WTC11 (cell line): ENCODE measurements around the gene IDE. TPM values are rescaled to one million over a fixed set of nuclear protein-coding genes. Genes with fewer than 3 reads are reported as not detected.

Source experiments
- ATAC-seq: fragments of 200-7000 bp; cut with Tn5 transposase; 2 replicates; pipeline ENCODE4 v1.10.0; 2021; ENCODE audit warnings: mild to moderate bottlenecking, moderate library complexity
- CTCF ChIA-PET: fragments of 300-600 bp; sonication (Branson Sonifier 250); formaldehyde crosslinking; loops from one replicate; lab custom pipeline; 2021; ENCODE audit warnings: antibody characterized with exemption; lab: Charles Lee
- POLR2A ChIA-PET: fragments of 350-600 bp; sonication (Branson Sonifier 250); formaldehyde crosslinking; loops from one replicate; lab custom pipeline; 2021; ENCODE audit warnings: antibody characterized with exemption; lab: Charles Lee
- DNase-seq: peaks from one replicate; pipeline ENCODE4 v3.0.0; 2021; ENCODE audit warnings: low spot score
- H3K27ac Mint-ChIP-seq: 2 replicates; pipeline ENCODE4 v1.8.0; 2021; ENCODE audit warnings: mixed read lengths
- H3K27me3 Mint-ChIP-seq: 2 replicates; pipeline ENCODE4 v1.8.0; 2021; ENCODE audit warnings: low read depth, mild to moderate bottlenecking, moderate library complexity, mixed read lengths
- H3K36me3 Mint-ChIP-seq: 2 replicates; pipeline ENCODE4 v1.8.0; 2021; ENCODE audit warnings: mixed read lengths
- H3K4me1 Mint-ChIP-seq: 2 replicates; pipeline ENCODE4 v1.8.0; 2022; ENCODE audit warnings: mixed read lengths
- H3K4me3 Mint-ChIP-seq: 2 replicates; pipeline ENCODE4 v1.8.0; 2021; ENCODE audit warnings: mild to moderate bottlenecking, moderate library complexity, mixed read lengths
- H3K9me3 Mint-ChIP-seq: 2 replicates; pipeline ENCODE4 v1.8.0; 2021; ENCODE audit warnings: mixed read lengths
- EMX1 ChIP-seq: fragments of 250-450 bp; sonication (Bioruptor Pico); IDR thresholded peaks from 2 replicates; pipeline ENCODE4 v1.8.0; 2021; ENCODE audit warnings: mild to moderate bottlenecking
- FOXP1 ChIP-seq: sonication (generic); formaldehyde crosslinking; IDR thresholded peaks from 2 replicates; pipeline ENCODE4 v1.8.0; 2022; ENCODE audit warnings: missing genetic modification reagents, mild to moderate bottlenecking, moderate library complexity, borderline replicate concordance
- HMGA2 ChIP-seq: fragments of 250-450 bp; sonication (Bioruptor Pico); IDR thresholded peaks from 2 replicates; pipeline ENCODE4 v1.4.0; 2021; ENCODE audit warnings: mild to moderate bottlenecking, moderate library complexity
- IRF2 ChIP-seq: sonication (generic); formaldehyde crosslinking; IDR thresholded peaks from 2 replicates; pipeline ENCODE4 v1.8.0; 2022; ENCODE audit warnings: low read depth, missing genetic modification reagents, borderline replicate concordance
- KAT7 ChIP-seq: sonication (generic); formaldehyde crosslinking; IDR thresholded peaks from 2 replicates; pipeline ENCODE4 v1.8.1; 2023; ENCODE audit warnings: missing genetic modification reagents, mild to moderate bottlenecking, borderline replicate concordance
- NR3C1 ChIP-seq: sonication (generic); formaldehyde crosslinking; conservative IDR thresholded peaks from 2 replicates; pipeline ENCODE4 v1.8.1; 2023; ENCODE audit warnings: low read depth, mild to moderate bottlenecking, missing genetic modification reagents
- SP1 ChIP-seq: sonication (generic); formaldehyde crosslinking; conservative IDR thresholded peaks from 2 replicates; pipeline ENCODE4 v1.8.1; 2022; ENCODE audit warnings: missing genetic modification reagents
- ZBTB21 ChIP-seq: sonication (generic); formaldehyde crosslinking; IDR thresholded peaks from 2 replicates; pipeline ENCODE4 v1.8.1; 2023; ENCODE audit warnings: mild to moderate bottlenecking, missing genetic modification reagents, borderline replicate concordance
- ZNF317 ChIP-seq: sonication (generic); formaldehyde crosslinking; IDR thresholded peaks from 2 replicates; pipeline ENCODE4 v1.8.1; 2023; ENCODE audit warnings: low read depth, mild to moderate bottlenecking, moderate library complexity, missing genetic modification reagents, borderline replicate concordance
- ZNF396 ChIP-seq: fragments of 250-450 bp; sonication (Bioruptor Pico); IDR thresholded peaks from 2 replicates; pipeline ENCODE4 v1.8.0; 2021; ENCODE audit warnings: mild to moderate bottlenecking, moderate library complexity, borderline replicate concordance
- ZNF416 ChIP-seq: fragments of 250-450 bp; sonication (Bioruptor Pico); IDR thresholded peaks from 2 replicates; pipeline ENCODE4 v1.9.0; 2021; ENCODE audit warnings: mild to moderate bottlenecking, inconsistent platforms
- ZNF671 ChIP-seq: fragments of 250-450 bp; sonication (Bioruptor Pico); IDR thresholded peaks from 2 replicates; pipeline ENCODE4 v1.8.0; 2021; ENCODE audit warnings: mild to moderate bottlenecking
- total RNA-seq: library from RNA; stranded (reverse); gene quantifications from 3 replicates; pipeline ENCODE4 v1.2.3, GENCODE V29; 2021
- TF ChIP-seq, protein P1 (sequence below): sonication (generic); formaldehyde crosslinking; IDR thresholded peaks from 2 replicates; pipeline ENCODE4 v1.8.0; 2023; ENCODE audit warnings: missing genetic modification reagents
- TF ChIP-seq, protein P2 (sequence below): sonication (generic); formaldehyde crosslinking; IDR thresholded peaks from 2 replicates; pipeline ENCODE4 v1.8.0; 2022; ENCODE audit warnings: mild to moderate bottlenecking, missing genetic modification reagents
- TF ChIP-seq, protein P3 (sequence below): sonication (generic); formaldehyde crosslinking; IDR thresholded peaks from 2 replicates; pipeline ENCODE4 v1.8.1; 2022; ENCODE audit warnings: missing genetic modification reagents, borderline replicate concordance
- TF ChIP-seq, protein P4 (sequence below): sonication (generic); formaldehyde crosslinking; IDR thresholded peaks from 2 replicates; pipeline ENCODE4 v1.8.0; 2022; ENCODE audit warnings: mild to moderate bottlenecking, missing genetic modification reagents
- TF ChIP-seq, protein P5 (sequence below): fragments of 250-450 bp; sonication (Bioruptor Pico); IDR thresholded peaks from 2 replicates; pipeline ENCODE4 v1.8.0; 2021; ENCODE audit warnings: mild to moderate bottlenecking
- TF ChIP-seq, protein P6 (sequence below): sonication (generic); formaldehyde crosslinking; IDR thresholded peaks from 2 replicates; pipeline ENCODE4 v1.8.1; 2023; ENCODE audit warnings: mild to moderate bottlenecking, missing genetic modification reagents, moderate library complexity
- TF ChIP-seq, protein P7 (sequence below): sonication (generic); formaldehyde crosslinking; IDR thresholded peaks from 2 replicates; pipeline ENCODE4 v1.8.1; 2022; ENCODE audit warnings: low read depth, mild to moderate bottlenecking, moderate library complexity, missing genetic modification reagents, borderline replicate concordance
- TF ChIP-seq, protein P8 (sequence below): sonication (generic); formaldehyde crosslinking; IDR thresholded peaks from 2 replicates; pipeline ENCODE4 v1.8.0; 2022; ENCODE audit warnings: mild to moderate bottlenecking, missing genetic modification reagents

The IDE gene
- total RNA-seq, 1 experiment from 2014 or later: 50.5 TPM

DNA sequence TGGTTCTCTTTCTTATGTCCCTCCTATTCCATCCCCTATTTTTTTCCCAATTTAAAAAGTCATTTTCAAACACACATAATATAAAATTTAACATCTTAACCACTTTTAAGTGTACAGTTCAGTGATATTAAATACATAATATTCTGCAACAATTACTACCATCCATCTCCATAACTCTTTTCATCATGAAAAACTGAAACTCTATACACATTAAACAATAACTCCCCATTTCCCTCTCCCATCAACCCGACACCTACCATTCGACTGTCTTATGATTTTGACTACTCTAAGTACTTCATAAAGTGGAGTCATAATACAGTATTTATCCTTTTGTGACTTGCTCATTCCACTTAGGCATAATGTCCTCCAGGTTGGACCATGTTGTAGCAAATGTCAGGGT, 21.6 kb upstream of the IDE start:
- DNase-seq (no peak), ATAC-seq (no peak)
- H3K4me3 Mint-ChIP-seq: peak overlapping the region; percentile 95
- no peaks in the 10 kb centered on the region for H3K36me3 Mint-ChIP-seq
- CTCF ChIA-PET: interaction anchor here (1.0 kb wide), 1 partner anchor 78 kb away, joined by 3 read pairs; no protein-coding TSS in a partner anchor
- 0 out of 2 replicates have a peak overlapping the region, but pooled peaks have one; percentile 2 for H3K27ac Mint-ChIP-seq
- TF ChIP-seq, protein P1, sequence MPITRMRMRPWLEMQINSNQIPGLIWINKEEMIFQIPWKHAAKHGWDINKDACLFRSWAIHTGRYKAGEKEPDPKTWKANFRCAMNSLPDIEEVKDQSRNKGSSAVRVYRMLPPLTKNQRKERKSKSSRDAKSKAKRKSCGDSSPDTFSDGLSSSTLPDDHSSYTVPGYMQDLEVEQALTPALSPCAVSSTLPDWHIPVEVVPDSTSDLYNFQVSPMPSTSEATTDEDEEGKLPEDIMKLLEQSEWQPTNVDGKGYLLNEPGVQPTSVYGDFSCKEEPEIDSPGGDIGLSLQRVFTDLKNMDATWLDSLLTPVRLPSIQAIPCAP (CRISPR knock-in tag): no peak
- TF ChIP-seq FOXP1 (CRISPR knock-in tag) (no peak), KAT7 (CRISPR knock-in tag) (no peak), NR3C1 (CRISPR knock-in tag) (no peak), HMGA2 (no peak), EMX1 (CRISPR knock-in tag) (no peak), ZNF416 (CRISPR knock-in tag) (no peak), ZNF317 (CRISPR knock-in tag) (no peak), SP1 (no peak)
- TF ChIP-seq, protein P2, sequence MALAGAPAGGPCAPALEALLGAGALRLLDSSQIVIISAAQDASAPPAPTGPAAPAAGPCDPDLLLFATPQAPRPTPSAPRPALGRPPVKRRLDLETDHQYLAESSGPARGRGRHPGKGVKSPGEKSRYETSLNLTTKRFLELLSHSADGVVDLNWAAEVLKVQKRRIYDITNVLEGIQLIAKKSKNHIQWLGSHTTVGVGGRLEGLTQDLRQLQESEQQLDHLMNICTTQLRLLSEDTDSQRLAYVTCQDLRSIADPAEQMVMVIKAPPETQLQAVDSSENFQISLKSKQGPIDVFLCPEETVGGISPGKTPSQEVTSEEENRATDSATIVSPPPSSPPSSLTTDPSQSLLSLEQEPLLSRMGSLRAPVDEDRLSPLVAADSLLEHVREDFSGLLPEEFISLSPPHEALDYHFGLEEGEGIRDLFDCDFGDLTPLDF: no peak
- TF ChIP-seq, protein P3, sequence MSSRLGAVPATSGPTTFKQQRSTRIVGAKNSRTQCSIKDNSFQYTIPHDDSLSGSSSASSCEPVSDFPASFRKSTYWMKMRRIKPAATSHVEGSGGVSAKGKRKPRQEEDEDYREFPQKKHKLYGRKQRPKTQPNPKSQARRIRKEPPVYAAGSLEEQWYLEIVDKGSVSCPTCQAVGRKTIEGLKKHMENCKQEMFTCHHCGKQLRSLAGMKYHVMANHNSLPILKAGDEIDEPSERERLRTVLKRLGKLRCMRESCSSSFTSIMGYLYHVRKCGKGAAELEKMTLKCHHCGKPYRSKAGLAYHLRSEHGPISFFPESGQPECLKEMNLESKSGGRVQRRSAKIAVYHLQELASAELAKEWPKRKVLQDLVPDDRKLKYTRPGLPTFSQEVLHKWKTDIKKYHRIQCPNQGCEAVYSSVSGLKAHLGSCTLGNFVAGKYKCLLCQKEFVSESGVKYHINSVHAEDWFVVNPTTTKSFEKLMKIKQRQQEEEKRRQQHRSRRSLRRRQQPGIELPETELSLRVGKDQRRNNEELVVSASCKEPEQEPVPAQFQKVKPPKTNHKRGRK (CRISPR knock-in tag): no peak
- TF ChIP-seq, protein P4, sequence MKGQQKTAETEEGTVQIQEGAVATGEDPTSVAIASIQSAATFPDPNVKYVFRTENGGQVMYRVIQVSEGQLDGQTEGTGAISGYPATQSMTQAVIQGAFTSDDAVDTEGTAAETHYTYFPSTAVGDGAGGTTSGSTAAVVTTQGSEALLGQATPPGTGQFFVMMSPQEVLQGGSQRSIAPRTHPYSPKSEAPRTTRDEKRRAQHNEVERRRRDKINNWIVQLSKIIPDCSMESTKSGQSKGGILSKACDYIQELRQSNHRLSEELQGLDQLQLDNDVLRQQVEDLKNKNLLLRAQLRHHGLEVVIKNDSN (CRISPR knock-in tag): no peak
- TF ChIP-seq, protein P5, sequence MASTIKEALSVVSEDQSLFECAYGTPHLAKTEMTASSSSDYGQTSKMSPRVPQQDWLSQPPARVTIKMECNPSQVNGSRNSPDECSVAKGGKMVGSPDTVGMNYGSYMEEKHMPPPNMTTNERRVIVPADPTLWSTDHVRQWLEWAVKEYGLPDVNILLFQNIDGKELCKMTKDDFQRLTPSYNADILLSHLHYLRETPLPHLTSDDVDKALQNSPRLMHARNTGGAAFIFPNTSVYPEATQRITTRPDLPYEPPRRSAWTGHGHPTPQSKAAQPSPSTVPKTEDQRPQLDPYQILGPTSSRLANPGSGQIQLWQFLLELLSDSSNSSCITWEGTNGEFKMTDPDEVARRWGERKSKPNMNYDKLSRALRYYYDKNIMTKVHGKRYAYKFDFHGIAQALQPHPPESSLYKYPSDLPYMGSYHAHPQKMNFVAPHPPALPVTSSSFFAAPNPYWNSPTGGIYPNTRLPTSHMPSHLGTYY (CRISPR knock-in tag): no peak
- TF ChIP-seq, protein P6, sequence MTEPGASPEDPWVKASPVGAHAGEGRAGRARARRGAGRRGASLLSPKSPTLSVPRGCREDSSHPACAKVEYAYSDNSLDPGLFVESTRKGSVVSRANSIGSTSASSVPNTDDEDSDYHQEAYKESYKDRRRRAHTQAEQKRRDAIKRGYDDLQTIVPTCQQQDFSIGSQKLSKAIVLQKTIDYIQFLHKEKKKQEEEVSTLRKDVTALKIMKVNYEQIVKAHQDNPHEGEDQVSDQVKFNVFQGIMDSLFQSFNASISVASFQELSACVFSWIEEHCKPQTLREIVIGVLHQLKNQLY: no peak
- TF ChIP-seq, protein P7, sequence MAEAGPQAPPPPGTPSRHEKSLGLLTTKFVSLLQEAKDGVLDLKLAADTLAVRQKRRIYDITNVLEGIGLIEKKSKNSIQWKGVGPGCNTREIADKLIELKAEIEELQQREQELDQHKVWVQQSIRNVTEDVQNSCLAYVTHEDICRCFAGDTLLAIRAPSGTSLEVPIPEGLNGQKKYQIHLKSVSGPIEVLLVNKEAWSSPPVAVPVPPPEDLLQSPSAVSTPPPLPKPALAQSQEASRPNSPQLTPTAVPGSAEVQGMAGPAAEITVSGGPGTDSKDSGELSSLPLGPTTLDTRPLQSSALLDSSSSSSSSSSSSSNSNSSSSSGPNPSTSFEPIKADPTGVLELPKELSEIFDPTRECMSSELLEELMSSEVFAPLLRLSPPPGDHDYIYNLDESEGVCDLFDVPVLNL (CRISPR knock-in tag): no peak
- H3K4me1 Mint-ChIP-seq: peaks cover 52% of the 10 kb centered on the region
- POLR2A ChIA-PET: interaction anchor here (0.9 kb wide), 1 partner anchor 21 kb away, joined by 3 read pairs; the partner anchor contains the start of gene IDE
- H3K27me3 Mint-ChIP-seq: no peaks in the 10 kb centered on the region
- no peaks in the 10 kb centered on the region for H3K9me3 Mint-ChIP-seq

DNA sequence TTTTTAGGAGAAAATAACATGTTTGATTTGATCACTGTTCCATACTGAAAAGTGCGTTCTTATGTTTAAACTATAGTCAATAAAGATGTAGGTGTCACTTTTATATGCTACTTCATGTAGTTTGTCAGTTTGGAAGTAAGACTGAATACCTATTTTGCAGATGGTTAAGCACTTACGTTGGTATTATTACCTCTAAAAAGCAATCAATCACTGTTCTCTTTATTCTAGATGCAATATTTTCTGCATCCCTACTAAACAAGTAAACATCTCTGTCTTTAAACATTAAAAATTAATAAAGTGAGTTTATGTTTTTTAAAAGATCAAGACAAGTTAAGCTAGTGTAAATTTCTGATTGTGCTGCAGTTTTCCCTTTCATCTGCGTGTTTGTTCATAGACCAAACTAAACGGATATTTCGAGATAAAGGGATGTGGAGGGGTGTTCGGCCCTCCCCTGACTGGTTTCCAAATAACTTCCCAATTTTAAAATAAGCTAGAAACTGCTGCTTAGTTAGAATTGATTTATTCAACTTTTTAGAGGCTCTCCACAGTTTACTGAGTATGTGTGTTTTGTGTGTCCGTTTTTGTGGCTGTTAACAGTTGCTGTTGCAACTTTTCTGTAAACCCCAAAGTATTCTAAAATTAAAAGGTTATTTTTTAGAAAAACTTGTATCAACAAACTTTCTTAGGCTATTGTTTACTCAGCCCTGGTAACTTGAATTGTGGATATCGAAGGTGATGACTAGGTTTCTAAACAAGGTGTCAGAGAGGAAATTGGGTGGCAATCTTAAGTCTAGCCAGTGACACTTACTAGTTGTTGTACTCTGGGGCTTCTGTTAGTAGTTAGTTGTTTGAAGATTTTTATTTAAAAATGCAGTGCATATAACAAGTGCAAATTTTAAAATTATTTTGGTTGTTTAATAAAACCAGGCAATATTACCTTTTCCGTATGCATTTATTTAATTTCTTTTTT, 20.0 kb upstream of the IDE start:
- POLR2A ChIA-PET: interaction anchor here (0.6 kb wide), 1 partner anchor 477 kb away, joined by 6 read pairs; no protein-coding TSS in a partner anchor
- ATAC-seq (no peak), DNase-seq (no peak)
- Mint-ChIP-seq H3K27ac (peak overlapping the region; percentile 100), H3K27me3 (no peaks in the 10 kb centered on the region), H3K9me3 (no peaks in the 10 kb centered on the region), H3K4me3 (peak overlapping the region; percentile 95), H3K4me1 (peaks cover 57% of the 10 kb centered on the region), H3K36me3 (no peaks in the 10 kb centered on the region)
- CTCF ChIA-PET: interaction anchor here (1.3 kb wide), 1 partner anchor 77 kb away, joined by 3 read pairs; no protein-coding TSS in a partner anchor
- no peak for TF ChIP-seq IRF2 (CRISPR knock-in tag)
- TF ChIP-seq, protein P3 (CRISPR knock-in tag): no peak
- TF ChIP-seq, protein P8, sequence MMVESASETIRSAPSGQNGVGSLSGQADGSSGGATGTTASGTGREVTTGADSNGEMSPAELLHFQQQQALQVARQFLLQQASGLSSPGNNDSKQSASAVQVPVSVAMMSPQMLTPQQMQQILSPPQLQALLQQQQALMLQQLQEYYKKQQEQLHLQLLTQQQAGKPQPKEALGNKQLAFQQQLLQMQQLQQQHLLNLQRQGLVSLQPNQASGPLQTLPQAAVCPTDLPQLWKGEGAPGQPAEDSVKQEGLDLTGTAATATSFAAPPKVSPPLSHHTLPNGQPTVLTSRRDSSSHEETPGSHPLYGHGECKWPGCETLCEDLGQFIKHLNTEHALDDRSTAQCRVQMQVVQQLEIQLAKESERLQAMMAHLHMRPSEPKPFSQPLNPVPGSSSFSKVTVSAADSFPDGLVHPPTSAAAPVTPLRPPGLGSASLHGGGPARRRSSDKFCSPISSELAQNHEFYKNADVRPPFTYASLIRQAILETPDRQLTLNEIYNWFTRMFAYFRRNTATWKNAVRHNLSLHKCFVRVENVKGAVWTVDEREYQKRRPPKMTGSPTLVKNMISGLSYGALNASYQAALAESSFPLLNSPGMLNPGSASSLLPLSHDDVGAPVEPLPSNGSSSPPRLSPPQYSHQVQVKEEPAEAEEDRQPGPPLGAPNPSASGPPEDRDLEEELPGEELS (CRISPR knock-in tag): no peak
- no peak for TF ChIP-seq ZBTB21 (CRISPR knock-in tag)
- no peak for TF ChIP-seq ZNF671 (CRISPR knock-in tag)
- TF ChIP-seq, protein P6: no peak
- no peak for TF ChIP-seq ZNF396
